ENCODE measurements around the gene TSHR. TPM values are rescaled to one million over a fixed set of nuclear protein-coding genes. Genes with fewer than 3 reads are reported as not detected.

Gene TSHR
- total and polyA plus RNA-seq, 2 of the 13 experiments (the other 11 are each of a cell fraction or from before 2014, with no cell fraction given), result not detected

- Histone ChIP-seq H3K4me3 (replicated peaks in 1 of 3; ENCODE audit: insufficient read depth in 1 of 3, low read depth in 2 of 3, low read length in 3 of 3) (peak overlapping the region; percentile 68 to 87 (median 80)), H2AFZ (ENCODE audit: low read length) (no peak overlapping the region), H3K36me3 (replicated peaks in 1 of 2; ENCODE audit: control insufficient read depth in 1 of 2, insufficient read depth in 2 of 2, low read length in 2 of 2) (no peaks in the 10 kb centered on the region), H3K79me2 (ENCODE audit: insufficient read depth, low read length) (no peaks in the 10 kb centered on the region), H3K9ac (ENCODE audit: insufficient read depth, low read depth, low read length) (peak overlapping the region; percentile 84; the same call in 1 of the 2 replicates), H3K27me3 (ENCODE audit: control insufficient read depth in 1 of 2, insufficient read depth in 2 of 2, low read length in 2 of 2) (no peaks in the 10 kb centered on the region), H3K4me2 (ENCODE audit: low read depth, low read length) (peak overlapping the region; percentile 83), H4K20me1 (ENCODE audit: insufficient read depth, low read length) (no peaks in the 10 kb centered on the region), H3K9me3 (ENCODE audit: low read length) (no peaks in the 10 kb centered on the region), H3K4me1 (ENCODE audit: insufficient read depth, low read length) (peaks cover 39% of the 10 kb centered on the region), H3K27ac (ENCODE audit: extremely low read length, insufficient read depth, low read length) (peak overlapping the region; percentile 91)
- no TSS peak for BruUV-seq (replicated peaks)
- DNase-seq (ENCODE audit: low spot score), result no peak
- in situ Hi-C loops (cut with HindIII; ENCODE audit: extremely low pct_ligation_motif_present, low pct_unique_long_range_greater_than_20kb) (loop anchor here (5.0 kb wide), 1 partner anchor 172 kb away; no protein-coding TSS in a partner anchor), intact Hi-C loops (cut with micrococcal nuclease; ENCODE audit: unreplicated experiment) (no loop called here)
- 77% methylated on average over 4 of the region's 4 CpGs for WGBS (ENCODE audit: low lambda C conversion rate)
- ATAC-seq, result no peak
- no peak for FAIRE-seq
- CTCF ChIA-PET (ENCODE audit: low intra/inter-chr PET ratio, low total read pairs), result no interaction called here
- POLR2A ChIA-PET, result interaction anchor here (1.0 to 1.7 kb wide), 6 partner anchors 8 to 182 kb away, joined by 3 to 20 read pairs (median 6); partner anchors contain the start of gene GTF2A1
- 0 out of 2 replicates have a peak, but pooled peaks have one; percentile 34 for TF ChIP-seq RCOR2 (CRISPR knock-in tag; IDR thresholded peaks at IDR 0.05)
- TF ChIP-seq ELF4 (CRISPR knock-in tag; IDR thresholded peaks at IDR 0.05; ENCODE audit: borderline replicate concordance), result 0 out of 2 replicates have a peak, but pooled peaks have one; percentile 44
- peak; percentile 77; the same call in 1 of the 2 replicates for TF ChIP-seq CHD4 (IDR thresholded peaks at IDR 0.05; ENCODE audit: borderline replicate concordance, low read length)
- no peak for TF ChIP-seq ZNF75D (CRISPR knock-in tag; IDR thresholded peaks at IDR 0.05; ENCODE audit: borderline replicate concordance)
- TF ChIP-seq ZNF629 (CRISPR knock-in tag; conservative IDR thresholded peaks at IDR 0.05), result peak; percentile 92
Observed at GRCh38 chr14:81169267-81169666, 213.8 kb downstream of the TSHR start.

- intact Hi-C loops (cut with micrococcal nuclease; ENCODE audit: unreplicated experiment), result loop anchor here (1.0 to 2.0 kb wide), 3 partner anchors 173 to 295 kb away; no protein-coding TSS in a partner anchor
- FAIRE-seq (no peak), ATAC-seq (peak; percentile 68), DNase-seq (ENCODE audit: low spot score) (no peak)
- H3K9me3 ChIP-seq (ENCODE audit: low read length), result no peaks in the 10 kb centered on the region
- in situ Hi-C loops (cut with HindIII; ENCODE audit: extremely low pct_ligation_motif_present, low pct_unique_long_range_greater_than_20kb), result loop anchor here (5.0 kb wide), 1 partner anchor 172 kb away; no protein-coding TSS in a partner anchor
- H3K79me2 ChIP-seq (ENCODE audit: insufficient read depth, low read length), result no peaks in the 10 kb centered on the region
- CTCF ChIA-PET (ENCODE audit: low intra/inter-chr PET ratio, low total read pairs), result interaction anchor here (1.7 kb wide), 1 partner anchor 173 kb away, joined by 9 read pairs; no protein-coding TSS in a partner anchor
- H3K36me3 ChIP-seq (replicated peaks in 1 of 2; ENCODE audit: control insufficient read depth in 1 of 2, insufficient read depth in 2 of 2, low read length in 2 of 2), result no peaks in the 10 kb centered on the region
- H3K4me3 ChIP-seq (replicated peaks in 1 of 3; ENCODE audit: insufficient read depth in 1 of 3, low read depth in 2 of 3, low read length in 3 of 3), result peak overlapping the region; percentile 68 to 87 (median 80)
- peaks cover 35% of the 10 kb centered on the region for H3K4me1 ChIP-seq (ENCODE audit: insufficient read depth, low read length)
- H3K9ac ChIP-seq (ENCODE audit: insufficient read depth, low read depth, low read length), result peak overlapping the region; percentile 84
- H4K20me1 ChIP-seq (ENCODE audit: insufficient read depth, low read length), result no peaks in the 10 kb centered on the region
- BruUV-seq (replicated peaks), result no TSS peak
- WGBS (ENCODE audit: low lambda C conversion rate), result 4% methylated on average over 9 of the region's 10 CpGs
- POLR2A ChIA-PET, result interaction anchor here (0.6 to 1.7 kb wide), 11 partner anchors 8 to 296 kb away, joined by 3 to 20 read pairs (median 4); partner anchors contain the start of genes CEP128 and GTF2A1
- peak overlapping the region; percentile 91 for H3K27ac ChIP-seq (ENCODE audit: extremely low read length, insufficient read depth, low read length)
- H2AFZ ChIP-seq (ENCODE audit: low read length), result peak overlapping the region; percentile 33
- peak overlapping the region; percentile 83 for H3K4me2 ChIP-seq (ENCODE audit: low read depth, low read length)
- no peaks in the 10 kb centered on the region for H3K27me3 ChIP-seq (ENCODE audit: control insufficient read depth in 1 of 2, insufficient read depth in 2 of 2, low read length in 2 of 2)
- TF ChIP-seq GRHL1 (CRISPR knock-in tag; conservative IDR thresholded peaks at IDR 0.05) (no peak), ZMAT3 (CRISPR knock-in tag; conservative IDR thresholded peaks at IDR 0.05) (0 out of 2 replicates have a peak, but pooled peaks have one; percentile 8), ZNF737 (CRISPR knock-in tag; IDR thresholded peaks at IDR 0.05; ENCODE audit: borderline replicate concordance) (no peak), ZBTB42 (CRISPR knock-in tag; IDR thresholded peaks at IDR 0.05) (0 out of 2 replicates have a peak, but pooled peaks have one; percentile 53), ZSCAN31 (CRISPR knock-in tag; IDR thresholded peaks at IDR 0.05; ENCODE audit: low read depth) (0 out of 2 replicates have a peak, but pooled peaks have one; percentile 27), MAX (IDR thresholded peaks at IDR 0.05) (peak; percentile 70), ZMYM3 (CRISPR knock-in tag; IDR thresholded peaks at IDR 0.05) (0 out of 2 replicates have a peak, but pooled peaks have one; percentile 9), IRX3 (CRISPR knock-in tag; IDR thresholded peaks at IDR 0.05; ENCODE audit: borderline replicate concordance, low read depth) (0 out of 2 replicates have a peak, but pooled peaks have one; percentile 23), CHCHD3 (CRISPR knock-in tag; IDR thresholded peaks at IDR 0.05) (0 out of 2 replicates have a peak, but pooled peaks have one; percentile 25), FOXA3 (CRISPR knock-in tag; IDR thresholded peaks at IDR 0.05) (no peak), RBAK (CRISPR knock-in tag; IDR thresholded peaks at IDR 0.05) (0 out of 2 replicates have a peak, but pooled peaks have one; percentile 3), ZNF124 (CRISPR knock-in tag; IDR thresholded peaks at IDR 0.05) (no peak)
Observed at GRCh38 chr14:81169711-81170103, 214.3 kb downstream of the TSHR start.

Data from HepG2 (cell line).